ENCODE results near the gene JARID2.

GRCh38 chr6:15499591-15499990 lies 253.7 kb downstream of the JARID2 start:
- no peak for TF ChIP-seq YY1 (IDR thresholded peaks at IDR 0.05)
- TF ChIP-seq CTCF (IDR thresholded peaks at IDR 0.05; ENCODE audit: low read depth, low read length, missing input control), result no peak
- no peak for TF ChIP-seq TAF1 (conservative IDR thresholded peaks at IDR 0.05)
- TF ChIP-seq ZBTB33 (IDR thresholded peaks at IDR 0.05), result no peak
- no peak for TF ChIP-seq RAD21 (IDR thresholded peaks at IDR 0.05)
- no peak for TF ChIP-seq JUND (IDR thresholded peaks at IDR 0.05)
- TF ChIP-seq SP1 (IDR thresholded peaks at IDR 0.05), result no peak

All from liver (tissue), 3 donors.